Measurements from ENCODE around the gene FBLN2.

The FBLN2 gene

GRCh38 chr3:13666227-13666619 is 117.3 kb downstream of the FBLN2 start:
- Histone ChIP-seq H3K9ac (ENCODE audit: low read depth, low read length) (no peak overlapping the region), H3K4me2 (ENCODE audit: insufficient read depth, low read length) (no peak overlapping the region), H2AFZ (ENCODE audit: low read depth, low read length) (no peak overlapping the region), H3K27me3 (ENCODE audit: insufficient read depth, low read length, poor library complexity) (peaks cover 6% of the 10 kb centered on the region), H3K4me1 (ENCODE audit: insufficient read depth, low read length) (no peaks in the 10 kb centered on the region), H3K27ac (ENCODE audit: low read length) (no peak overlapping the region), H3K4me3 (ENCODE audit: low read depth in 1 of 2, low read length in 2 of 2) (no peak overlapping the region), H3K9me3 (ENCODE audit: insufficient read depth, low read length, severe bottlenecking) (no peaks in the 10 kb centered on the region), H4K20me1 (ENCODE audit: insufficient read depth, low read length) (no peaks in the 10 kb centered on the region), H3K79me2 (ENCODE audit: insufficient read depth, low read length) (no peaks in the 10 kb centered on the region), H3K36me3 (ENCODE audit: insufficient read depth, low read length) (no peaks in the 10 kb centered on the region)
- no peak for ATAC-seq (ENCODE audit: insufficient read depth, low read depth)
- TF ChIP-seq EZH2 (IDR thresholded peaks at IDR 0.05; ENCODE audit: borderline replicate concordance, low read depth, low read length, severe bottlenecking): no peak
- no peak for TF ChIP-seq CTCF (IDR thresholded peaks at IDR 0.05; ENCODE audit: borderline replicate concordance, extremely low read depth, low read length, poor library complexity, severe bottlenecking)
- no peak for DNase-seq

DNA sequence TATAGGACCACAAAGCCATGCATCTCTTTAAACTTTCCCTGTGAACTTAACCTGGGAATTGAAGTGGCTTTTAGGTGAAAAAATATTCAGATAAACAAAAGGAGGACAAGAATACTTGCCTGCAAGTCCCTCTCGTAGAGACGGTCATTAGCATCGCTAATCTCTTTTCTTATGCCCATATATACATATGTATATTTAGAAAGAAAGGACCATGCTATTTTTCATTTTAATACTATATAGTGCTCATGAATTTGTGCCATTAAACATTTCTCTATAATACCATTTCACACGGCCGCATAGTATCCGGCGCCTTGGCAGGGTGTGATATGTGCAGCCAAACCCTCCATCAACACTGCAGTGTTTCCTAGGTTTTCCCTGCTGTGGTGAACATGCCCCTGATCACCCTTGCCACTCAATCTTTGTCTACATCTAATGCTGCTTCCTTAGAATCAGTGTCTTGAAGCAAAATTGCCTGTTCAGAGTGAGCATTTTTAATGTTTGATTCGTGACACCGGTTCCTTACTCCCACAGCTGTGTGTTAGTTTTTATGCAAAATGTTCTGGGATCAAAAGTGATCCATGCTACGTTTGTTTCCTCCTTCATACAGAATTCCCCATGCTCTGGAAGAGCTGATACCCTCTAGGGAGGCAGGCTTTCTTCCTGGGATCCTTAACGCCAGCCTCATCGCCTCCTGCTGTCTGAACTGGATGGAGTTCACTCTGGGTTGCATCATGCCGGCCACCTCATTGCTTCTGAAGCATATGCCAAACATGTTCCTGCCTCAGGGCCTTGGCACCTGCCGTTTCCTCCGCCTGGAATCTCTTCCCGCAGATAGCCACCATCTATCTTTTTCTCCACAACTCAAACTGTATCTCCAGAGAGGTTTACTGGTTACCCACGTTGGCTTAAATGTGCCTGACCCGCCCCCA is 118.1 kb downstream of the FBLN2 start:
- DNase-seq (no peak), ATAC-seq (ENCODE audit: insufficient read depth, low read depth) (no peak)
- no peak overlapping the region for H2AFZ ChIP-seq (ENCODE audit: low read depth, low read length)
- no peak overlapping the region for H3K27ac ChIP-seq (ENCODE audit: low read length)
- H3K4me3 ChIP-seq (ENCODE audit: low read depth in 1 of 2, low read length in 2 of 2): no peak overlapping the region
- H3K79me2 ChIP-seq (ENCODE audit: insufficient read depth, low read length): no peaks in the 10 kb centered on the region
- peaks cover 6% of the 10 kb centered on the region for H3K27me3 ChIP-seq (ENCODE audit: insufficient read depth, low read length, poor library complexity)
- H4K20me1 ChIP-seq (ENCODE audit: insufficient read depth, low read length): no peaks in the 10 kb centered on the region
- no peak overlapping the region for H3K4me2 ChIP-seq (ENCODE audit: insufficient read depth, low read length)
- H3K9me3 ChIP-seq (ENCODE audit: insufficient read depth, low read length, severe bottlenecking): no peaks in the 10 kb centered on the region
- TF ChIP-seq EZH2 (IDR thresholded peaks at IDR 0.05; ENCODE audit: borderline replicate concordance, low read depth, low read length, severe bottlenecking): no peak
- no peak for TF ChIP-seq CTCF (IDR thresholded peaks at IDR 0.05; ENCODE audit: borderline replicate concordance, extremely low read depth, low read length, poor library complexity, severe bottlenecking)
- H3K4me1 ChIP-seq (ENCODE audit: insufficient read depth, low read length): no peaks in the 10 kb centered on the region
- no peaks in the 10 kb centered on the region for H3K36me3 ChIP-seq (ENCODE audit: insufficient read depth, low read length)
- no peak overlapping the region for H3K9ac ChIP-seq (ENCODE audit: low read depth, low read length)

DNA sequence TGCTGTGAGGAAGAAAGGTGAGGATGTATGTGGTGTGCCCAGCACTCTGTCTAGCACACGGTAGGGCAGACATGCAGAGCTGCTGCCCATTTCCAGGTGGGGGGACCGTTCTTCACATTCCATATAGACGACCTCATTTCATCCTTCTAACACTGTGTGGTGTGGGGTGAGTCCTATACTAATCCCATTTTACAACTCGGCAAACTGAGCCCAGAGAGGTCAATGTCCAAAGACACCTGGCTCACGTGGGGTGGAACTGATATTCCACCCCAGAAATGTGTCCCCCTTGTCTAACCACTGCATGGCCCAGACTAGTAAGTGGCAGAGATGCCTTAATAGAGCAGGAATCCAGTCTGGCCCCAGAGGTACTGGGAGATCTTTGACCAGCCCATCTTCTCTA is 119.2 kb downstream of the FBLN2 start:
- Histone ChIP-seq H3K27ac (ENCODE audit: low read length) (no peak overlapping the region), H3K27me3 (ENCODE audit: insufficient read depth, low read length, poor library complexity) (peaks cover 11% of the 10 kb centered on the region), H2AFZ (ENCODE audit: low read depth, low read length) (no peak overlapping the region), H3K4me1 (ENCODE audit: insufficient read depth, low read length) (no peaks in the 10 kb centered on the region), H3K9me3 (ENCODE audit: insufficient read depth, low read length, severe bottlenecking) (no peaks in the 10 kb centered on the region), H3K4me2 (ENCODE audit: insufficient read depth, low read length) (no peak overlapping the region), H3K9ac (ENCODE audit: low read depth, low read length) (no peak overlapping the region), H4K20me1 (ENCODE audit: insufficient read depth, low read length) (no peaks in the 10 kb centered on the region), H3K4me3 (ENCODE audit: low read depth in 1 of 2, low read length in 2 of 2) (no peak overlapping the region), H3K79me2 (ENCODE audit: insufficient read depth, low read length) (no peaks in the 10 kb centered on the region), H3K36me3 (ENCODE audit: insufficient read depth, low read length) (no peaks in the 10 kb centered on the region)
- TF ChIP-seq CTCF (IDR thresholded peaks at IDR 0.05; ENCODE audit: borderline replicate concordance, extremely low read depth, low read length, poor library complexity, severe bottlenecking) (no peak), EZH2 (IDR thresholded peaks at IDR 0.05; ENCODE audit: borderline replicate concordance, low read depth, low read length, severe bottlenecking) (no peak)
- DNase-seq: no peak
- no peak for ATAC-seq (ENCODE audit: insufficient read depth, low read depth)
